ENCODE results near the gene STAMBPL1. TPM values are rescaled to one million over a fixed set of nuclear protein-coding genes. Genes with fewer than 3 reads are reported as not detected.

STAMBPL1 gene
- total RNA-seq, 1 donor from 2014 or later, result 6.8 TPM

GRCh38 chr10:88870089-88870488 is 10.0 kb upstream of the STAMBPL1 start:
- H3K27ac ChIP-seq, result no peak overlapping the region
- no peaks in the 10 kb centered on the region for H3K36me3 ChIP-seq
- H3K27me3 ChIP-seq, result peaks cover 3% of the 10 kb centered on the region
- intact Hi-C loops (cut with DNase I), result no loop called here
- H3K4me1 ChIP-seq, result no peaks in the 10 kb centered on the region
- no peak for TF ChIP-seq CTCF (IDR thresholded peaks at IDR 0.05)
- ATAC-seq (no peak), DNase-seq (no peak)
- H3K4me3 ChIP-seq, result no peak overlapping the region
- H3K9me3 ChIP-seq, result no peaks in the 10 kb centered on the region

- Histone ChIP-seq H3K4me1 (no peaks in the 10 kb centered on the region), H3K9me3 (no peaks in the 10 kb centered on the region), H3K27me3 (peaks cover 3% of the 10 kb centered on the region), H3K4me3 (no peak overlapping the region), H3K36me3 (no peaks in the 10 kb centered on the region), H3K27ac (no peak overlapping the region)
- intact Hi-C loops (cut with DNase I), result no loop called here
- no peak for TF ChIP-seq CTCF (IDR thresholded peaks at IDR 0.05)
- ATAC-seq, result no peak
- no peak for DNase-seq
These were observed 6.3 kb upstream of the STAMBPL1 start for GRCh38 chr10:88873757-88874156.

GRCh38 chr10:88874281-88874680 is 5.8 kb upstream of the STAMBPL1 start:
- intact Hi-C loops (cut with DNase I), result no loop called here
- no peak for ATAC-seq

GRCh38 chr10:88875081-88875480 is 5.0 kb upstream of the STAMBPL1 start:
- H3K27me3 ChIP-seq, result peaks cover 3% of the 10 kb centered on the region
- ATAC-seq, result no peak
- TF ChIP-seq CTCF (IDR thresholded peaks at IDR 0.05), result no peak
- H3K27ac ChIP-seq, result no peak overlapping the region
- no peak for DNase-seq
- H3K4me3 ChIP-seq, result no peak overlapping the region
- no peaks in the 10 kb centered on the region for H3K9me3 ChIP-seq
- no peaks in the 10 kb centered on the region for H3K4me1 ChIP-seq
- intact Hi-C loops (cut with DNase I), result no loop called here
- no peaks in the 10 kb centered on the region for H3K36me3 ChIP-seq

More at GRCh38 chr10:88874281-88874680, 5.8 kb upstream of the STAMBPL1 start:
- Histone ChIP-seq H3K9me3 (no peaks in the 10 kb centered on the region), H3K4me3 (no peak overlapping the region), H3K36me3 (no peaks in the 10 kb centered on the region), H3K27ac (no peak overlapping the region), H3K27me3 (peaks cover 3% of the 10 kb centered on the region), H3K4me1 (no peaks in the 10 kb centered on the region)
- DNase-seq, result no peak
- TF ChIP-seq CTCF (IDR thresholded peaks at IDR 0.05), result no peak

- TF ChIP-seq CTCF (IDR thresholded peaks at IDR 0.05), result no peak
- intact Hi-C loops (cut with DNase I), result no loop called here
- DNase-seq, result no peak
These were observed 2.7 kb upstream of the STAMBPL1 start for GRCh38 chr10:88877298-88877697.

More at GRCh38 chr10:88877298-88877697, 2.7 kb upstream of the STAMBPL1 start:
- Histone ChIP-seq H3K36me3 (no peaks in the 10 kb centered on the region), H3K4me1 (peaks cover 12% of the 10 kb centered on the region), H3K27me3 (peaks cover 3% of the 10 kb centered on the region), H3K27ac (no peak overlapping the region), H3K4me3 (no peak overlapping the region), H3K9me3 (no peaks in the 10 kb centered on the region)
- ATAC-seq, result no peak

All from upper lobe of right lung (tissue), 1 donor.